Upper lobe of left lung (tissue), 6 donors: ENCODE data around the gene ASPRV1. TPM values are rescaled to one million over a fixed set of nuclear protein-coding genes. Genes with fewer than 3 reads are reported as not detected.
"Not testable (repeated sequence)": the region's sequence is repeated elsewhere in the genome, so short reads cannot be mapped to it uniquely, and the experiment has no call there.

Experiments used
- ATAC-seq, 2 donors: fragments of 200-7000 bp; cut with Tn5 transposase; one replicate each; pipeline ENCODE4 v1.9.1; 2022; ENCODE audit warnings: mild to moderate bottlenecking in 2 of 2, moderate library complexity in 2 of 2; ENCODE audit not compliant: low FRiP score in 2 of 2
- DNase-seq, 2 donors: peaks; one replicate each; pipeline ENCODE4 v3.0.0-alpha.2; 2019 to 2020
- H3K27ac ChIP-seq, 4 donors: fragments of 200-600 bp; sonication (generic); one replicate each; pipeline ENCODE4 v1.5.1; 2016 to 2019
- H3K27me3 ChIP-seq, 4 donors: fragments of 200-600 bp; sonication (generic); one replicate each; pipeline ENCODE4 v1.5.1; 2017 to 2019
- H3K36me3 ChIP-seq, 4 donors: fragments of 200-600 bp; sonication (generic); one replicate each; pipeline ENCODE4 v1.5.1; 2016 to 2019
- H3K4me1 ChIP-seq, 4 donors: fragments of 200-600 bp; sonication (generic); one replicate each; pipeline ENCODE4 v1.5.1; 2018 to 2019
- H3K4me3 ChIP-seq, 4 donors: fragments of 200-600 bp; sonication (generic); one replicate each; pipeline ENCODE4 v1.5.1; 2017 to 2019; ENCODE audit warnings: mild to moderate bottlenecking in 2 of 4, moderate library complexity in 1 of 4
- H3K9me3 ChIP-seq, 4 donors: fragments of 200-600 bp; sonication (generic); one replicate each; pipeline ENCODE4 v1.5.1; 2018 to 2019
- CTCF ChIP-seq, 6 experiments: fragments of 450-650 bp in 4 of 6; fragments of 200-600 bp in 2 of 6; sonication (generic) in 2 of 6; IDR thresholded peaks; one replicate each; pipeline ENCODE4 v1.5.1; 2016 to 2019; ENCODE audit warnings: antibody characterized with exemption in 6 of 6
- EP300 ChIP-seq, 4 donors: sonication (generic); formaldehyde crosslinking; IDR thresholded peaks; one replicate each; pipeline ENCODE4 v1.5.1; 2017; ENCODE audit warnings: antibody characterized with exemption in 4 of 4, control low read depth in 2 of 4
- POLR2A ChIP-seq, 4 donors: fragments of 450-650 bp; IDR thresholded peaks; one replicate each; pipeline ENCODE4 v1.5.1; 2016 to 2017; ENCODE audit warnings: antibody characterized with exemption in 4 of 4, mild to moderate bottlenecking in 2 of 4
- POLR2AphosphoS5 ChIP-seq, 2 donors: sonication (generic); formaldehyde crosslinking; IDR thresholded peaks; one replicate each; pipeline ENCODE4 v1.5.1; 2017; ENCODE audit warnings: antibody characterized with exemption in 2 of 2
- WGBS, 2 donors: methylation state at CpG; one replicate each; pipeline ENCODE4 v1.1.5; 2017 to 2018; 5-methylcytosine and 5-hydroxymethylcytosine counted together
- total RNA-seq, 6 donors: library from RNA; depleted of rRNA in 4 of 6; stranded (reverse); fragments of >200 nt in 4 of 6; gene quantifications; one replicate each; pipeline versions ENCODE4 v1.1.0 to v1.2.1, GENCODE V29; 2016 to 2021
- donor health status: DM: no; HTN: no; CAD: no; lungs with moderate emphysema.
- donor health status: DM: no; HTN: yes; CAD: no; lungs with severe emphysema.

ASPRV1 gene
- total RNA-seq, 6 donors from 2014 or later: 1.0 to 2.1 (median 1.4) TPM

- ATAC-seq (no peak), DNase-seq (peak in 1 of 2 donors; percentile 10)
- TF ChIP-seq EP300 (IDR thresholded peaks at IDR 0.05): no peak
- no peak for TF ChIP-seq POLR2AphosphoS5 (IDR thresholded peaks at IDR 0.05)
- no peak for TF ChIP-seq POLR2A (IDR thresholded peaks at IDR 0.05)
- TF ChIP-seq CTCF (IDR thresholded peaks at IDR 0.05): no peak
- H3K27ac ChIP-seq: no peak overlapping the region
- no peaks in the 10 kb centered on the region for H3K27me3 ChIP-seq
- H3K4me3 ChIP-seq: no peak overlapping the region
- no peaks in the 10 kb centered on the region for H3K36me3 ChIP-seq
- no peaks in the 10 kb centered on the region for H3K9me3 ChIP-seq
- H3K4me1 ChIP-seq: peaks cover 0 to 4% (median 0%) of the 10 kb centered on the region in 4 donors
- WGBS, 2 donors: 95 to 97% methylated on average over 3 to 6 of the region's 6 CpGs
These were observed 41.8 kb upstream of the ASPRV1 start for GRCh38 chr2:70003093-70003830.

- Histone ChIP-seq H3K4me1 (peaks cover 0 to 4% (median 0%) of the 10 kb centered on the region in 4 donors), H3K9me3 (no peaks in the 10 kb centered on the region), H3K27ac (no peak overlapping the region), H3K36me3 (no peaks in the 10 kb centered on the region), H3K4me3 (no peak overlapping the region), H3K27me3 (no peaks in the 10 kb centered on the region)
- 52 to 59% methylated on average over 2 of the region's 2 CpGs for WGBS, 2 donors
- ATAC-seq (peak in 1 of 2 donors; percentile 30), DNase-seq (no peak)
- no peak for TF ChIP-seq CTCF (IDR thresholded peaks at IDR 0.05)
- no peak for TF ChIP-seq EP300 (IDR thresholded peaks at IDR 0.05)
- no peak for TF ChIP-seq POLR2AphosphoS5 (IDR thresholded peaks at IDR 0.05)
- TF ChIP-seq POLR2A (IDR thresholded peaks at IDR 0.05): no peak
These were observed 40.9 kb upstream of the ASPRV1 start for GRCh38 chr2:70002241-70002899.

GRCh38 chr2:70000529-70000928, 39.1 kb upstream of the ASPRV1 start:
- H3K36me3 ChIP-seq, ATAC-seq, H3K4me1 ChIP-seq, H3K9me3 ChIP-seq, H3K27ac ChIP-seq, H3K4me3 ChIP-seq, H3K27me3 ChIP-seq, DNase-seq: not testable (repeated sequence)
- 94 to 96% methylated on average over 6 of the region's 6 CpGs for WGBS, 2 donors

- TF ChIP-seq POLR2AphosphoS5 (IDR thresholded peaks at IDR 0.05): no peak
- TF ChIP-seq CTCF (IDR thresholded peaks at IDR 0.05): no peak
- TF ChIP-seq POLR2A (IDR thresholded peaks at IDR 0.05): no peak
- TF ChIP-seq EP300 (IDR thresholded peaks at IDR 0.05): no peak
- WGBS, 2 donors: 86 to 90% methylated on average over 6 of the region's 6 CpGs
- peaks cover 0 to 4% (median 0%) of the 10 kb centered on the region in 4 donors for H3K4me1 ChIP-seq
- DNase-seq: no peak
- no peak overlapping the region for H3K4me3 ChIP-seq
- no peak for ATAC-seq
- H3K27me3 ChIP-seq: no peaks in the 10 kb centered on the region
- H3K27ac ChIP-seq: no peak overlapping the region
- peaks cover 0 to 10% (median 3%) of the 10 kb centered on the region in 4 donors for H3K36me3 ChIP-seq
- no peaks in the 10 kb centered on the region for H3K9me3 ChIP-seq
These were observed 37.3 kb upstream of the ASPRV1 start for GRCh38 chr2:69998761-69999160.

- Histone ChIP-seq H3K4me3 (no peak overlapping the region), H3K4me1 (no peaks in the 10 kb centered on the region), H3K36me3 (peaks cover 0 to 14% (median 5%) of the 10 kb centered on the region in 4 donors), H3K27ac (peak overlapping the region in 2 of 4 donors; percentile 27 to 50), H3K9me3 (no peaks in the 10 kb centered on the region), H3K27me3 (no peaks in the 10 kb centered on the region)
- DNase-seq (peak in 1 of 2 donors; percentile 83), ATAC-seq (peak in 1 of 2 donors; percentile 51)
- WGBS, 2 donors: 84 to 93% methylated on average over 10 to 11 of the region's 11 CpGs
- no peak for TF ChIP-seq POLR2A (IDR thresholded peaks at IDR 0.05)
- peak in 1 of 2 donors; percentile 24 for TF ChIP-seq POLR2AphosphoS5 (IDR thresholded peaks at IDR 0.05)
- no peak for TF ChIP-seq CTCF (IDR thresholded peaks at IDR 0.05)
These were observed 35.8 kb upstream of the ASPRV1 start for GRCh38 chr2:69997015-69997830.
